Neural crest cell (in vitro differentiated cells): ENCODE measurements around the gene GABRB3. TPM values are rescaled to one million over a fixed set of nuclear protein-coding genes. Genes with fewer than 3 reads are reported as not detected.
A peak's percentile ranks its signal among the peaks of the same experiment; 100 is the strongest.

Experiments
- DNase-seq: peaks from one replicate; pipeline ENCODE4 v3.0.0; 2021; ENCODE audit warnings: low read depth, mixed read lengths, low spot score
- H3K27ac Mint-ChIP-seq: one replicate; pipeline ENCODE4 v1.8.0; 2021; ENCODE audit warnings: mild to moderate bottlenecking, mixed read lengths; ENCODE audit not compliant: unreplicated experiment
- H3K27me3 Mint-ChIP-seq: 2 replicates; pipeline ENCODE4 v1.8.0; 2021; ENCODE audit warnings: low read depth, mild to moderate bottlenecking, mixed read lengths
- H3K36me3 Mint-ChIP-seq: 2 replicates; pipeline ENCODE4 v1.8.0; 2021; ENCODE audit warnings: low read depth, mild to moderate bottlenecking, mixed read lengths
- H3K4me1 Mint-ChIP-seq: 2 replicates; pipeline ENCODE4 v1.8.0; 2021; ENCODE audit warnings: mixed read lengths
- H3K4me3 Mint-ChIP-seq: one replicate; pipeline ENCODE4 v1.8.0; 2021; ENCODE audit warnings: mild to moderate bottlenecking, mixed read lengths
- H3K9me3 Mint-ChIP-seq: 2 replicates; pipeline ENCODE4 v1.8.0; 2021; ENCODE audit warnings: mixed read lengths
- CTCF ChIP-seq: fragments of 200-600 bp; sonication (generic); conservative IDR thresholded peaks from 2 replicates; pipeline ENCODE4 v1.5.0; 2021; ENCODE audit warnings: antibody characterized with exemption, mild to moderate bottlenecking
- total RNA-seq: library from RNA; stranded (reverse); gene quantifications from 2 replicates; pipeline ENCODE4 v1.2.1, GENCODE V29; 2021

GABRB3 gene
- total RNA-seq, 1 donor from 2014 or later, result 23.7 TPM

- no peak for DNase-seq
- H3K9me3 Mint-ChIP-seq, result peaks cover 2% of the 10 kb centered on the region
These were observed 132.3 kb downstream of the GABRB3 start for GRCh38 chr15:26640601-26641000.

GRCh38 chr15:26639966-26640365 is 132.9 kb downstream of the GABRB3 start:
- no peak overlapping the region for H3K4me3 Mint-ChIP-seq
- H3K27ac Mint-ChIP-seq, result no peak overlapping the region
- no peak for TF ChIP-seq CTCF
- peaks cover 2% of the 10 kb centered on the region for H3K9me3 Mint-ChIP-seq
- H3K36me3 Mint-ChIP-seq, result no peaks in the 10 kb centered on the region
- no peaks in the 10 kb centered on the region for H3K4me1 Mint-ChIP-seq
- DNase-seq, result no peak
- H3K27me3 Mint-ChIP-seq, result no peaks in the 10 kb centered on the region

More at GRCh38 chr15:26640601-26641000, 132.3 kb downstream of the GABRB3 start:
- Mint-ChIP-seq H3K36me3 (no peaks in the 10 kb centered on the region), H3K27ac (no peak overlapping the region), H3K4me1 (no peaks in the 10 kb centered on the region), H3K27me3 (no peaks in the 10 kb centered on the region), H3K4me3 (no peak overlapping the region)
- TF ChIP-seq CTCF, result no peak

GRCh38 chr15:26635614-26636013 is 137.3 kb downstream of the GABRB3 start:
- Mint-ChIP-seq H3K4me1 (peaks cover 7% of the 10 kb centered on the region), H3K27ac (no peak overlapping the region), H3K9me3 (no peaks in the 10 kb centered on the region)

GRCh38 chr15:26635105-26635504 is 137.8 kb downstream of the GABRB3 start:
- H3K4me1 Mint-ChIP-seq, result peaks cover 7% of the 10 kb centered on the region
- H3K9me3 Mint-ChIP-seq, result no peaks in the 10 kb centered on the region
- no peak overlapping the region for H3K4me3 Mint-ChIP-seq
- H3K27me3 Mint-ChIP-seq, result no peaks in the 10 kb centered on the region
- no peak for DNase-seq
- no peak for TF ChIP-seq CTCF
- H3K27ac Mint-ChIP-seq, result no peak overlapping the region
- H3K36me3 Mint-ChIP-seq, result no peaks in the 10 kb centered on the region

More at GRCh38 chr15:26635614-26636013, 137.3 kb downstream of the GABRB3 start:
- DNase-seq, result no peak
- H3K4me3 Mint-ChIP-seq, result no peak overlapping the region
- TF ChIP-seq CTCF, result no peak
- H3K27me3 Mint-ChIP-seq, result no peaks in the 10 kb centered on the region
- H3K36me3 Mint-ChIP-seq, result no peaks in the 10 kb centered on the region

GRCh38 chr15:26634319-26634718 is 138.5 kb downstream of the GABRB3 start:
- TF ChIP-seq CTCF, result no peak
- Mint-ChIP-seq H3K27me3 (no peaks in the 10 kb centered on the region), H3K36me3 (no peaks in the 10 kb centered on the region), H3K4me3 (no peak overlapping the region), H3K9me3 (no peaks in the 10 kb centered on the region), H3K4me1 (peaks cover 7% of the 10 kb centered on the region), H3K27ac (no peak overlapping the region)
- peak; percentile 13 for DNase-seq

- peaks cover 3% of the 10 kb centered on the region for H3K9me3 Mint-ChIP-seq
- peaks cover 3% of the 10 kb centered on the region for H3K36me3 Mint-ChIP-seq
- peaks cover 7% of the 10 kb centered on the region for H3K4me1 Mint-ChIP-seq
- no peak for DNase-seq
- no peak overlapping the region for H3K27ac Mint-ChIP-seq
- H3K27me3 Mint-ChIP-seq, result no peaks in the 10 kb centered on the region
- no peak for TF ChIP-seq CTCF
- H3K4me3 Mint-ChIP-seq, result no peak overlapping the region
These were observed 140.4 kb downstream of the GABRB3 start for GRCh38 chr15:26632500-26632899.
